GM15510 (cell line): Measurements from ENCODE around the gene RBMS1.

ENCODE experiments used
- POLR2A ChIP-seq: IDR thresholded peaks from 3 replicates; pipeline ENCODE4 v1.6.1; 2011; ENCODE audit warnings: borderline replicate concordance; ENCODE audit not compliant: insufficient read length; ENCODE audit errors: extremely low read depth

The RBMS1 gene

GRCh38 chr2:160431441-160431840 is 62.2 kb downstream of the RBMS1 start:
- TF ChIP-seq POLR2A: no peak

GRCh38 chr2:160430001-160430344 is 63.6 kb downstream of the RBMS1 start:
- TF ChIP-seq POLR2A: no peak

GRCh38 chr2:160429248-160430000 is 64.2 kb downstream of the RBMS1 start:
- no peak for TF ChIP-seq POLR2A

GRCh38 chr2:160428405-160428763 is 65.2 kb downstream of the RBMS1 start:
- no peak for TF ChIP-seq POLR2A

GRCh38 chr2:160427629-160428404 is 65.8 kb downstream of the RBMS1 start:
- TF ChIP-seq POLR2A: no peak

GRCh38 chr2:160426604-160427003 is 67.0 kb downstream of the RBMS1 start:
- TF ChIP-seq POLR2A: no peak

GRCh38 chr2:160425434-160426151 is 68.0 kb downstream of the RBMS1 start:
- TF ChIP-seq POLR2A: no peak

- TF ChIP-seq POLR2A: no peak
These were observed 70.5 kb downstream of the RBMS1 start for GRCh38 chr2:160423126-160423525.

GRCh38 chr2:160420711-160421110 is 72.9 kb downstream of the RBMS1 start:
- TF ChIP-seq POLR2A: no peak

- no peak for TF ChIP-seq POLR2A
These were observed 73.7 kb downstream of the RBMS1 start for GRCh38 chr2:160419776-160420505.

GRCh38 chr2:160418853-160419252 is 74.8 kb downstream of the RBMS1 start:
- no peak for TF ChIP-seq POLR2A

GRCh38 chr2:160418398-160418765 is 75.2 kb downstream of the RBMS1 start:
- no peak for TF ChIP-seq POLR2A

GRCh38 chr2:160417745-160418397 is 75.7 kb downstream of the RBMS1 start:
- no peak for TF ChIP-seq POLR2A

GRCh38 chr2:160415991-160416390 is 77.6 kb downstream of the RBMS1 start:
- TF ChIP-seq POLR2A: no peak

GRCh38 chr2:160411955-160412354 is 81.7 kb downstream of the RBMS1 start:
- no peak for TF ChIP-seq POLR2A

- TF ChIP-seq POLR2A: no peak
These were observed 82.4 kb downstream of the RBMS1 start for GRCh38 chr2:160411167-160411566.
